GM12892 (cell line): ENCODE results near the gene SCFD2.
"Not testable (repeated sequence)": the region's sequence is repeated elsewhere in the genome, so short reads cannot be mapped to it uniquely, and the experiment has no call there.

Source experiments
- DNase-seq: peaks from one replicate; pipeline ENCODE4 v3.0.0; 2011; ENCODE audit not compliant: insufficient read length
- FAIRE-seq: peaks from 2 replicates; lab custom pipeline; 2011; peaks lifted over from hg19 to GRCh38; lab: Jason Lieb, UNC
- POLR2A ChIP-seq: IDR thresholded peaks from 2 replicates; pipeline ENCODE4 v1.6.1; 2011; ENCODE audit warnings: low read depth, low read length, control low read depth
- POLR2AphosphoS5 ChIP-seq: IDR thresholded peaks from 2 replicates; pipeline ENCODE4 v1.6.1; 2011; ENCODE audit warnings: low read depth, low read length, control low read depth
- TAF1 ChIP-seq: IDR thresholded peaks from 2 replicates; pipeline ENCODE4 v1.6.1; 2011; ENCODE audit warnings: low read depth, mild to moderate bottlenecking, control low read depth, low read length, borderline replicate concordance

Gene SCFD2

DNA sequence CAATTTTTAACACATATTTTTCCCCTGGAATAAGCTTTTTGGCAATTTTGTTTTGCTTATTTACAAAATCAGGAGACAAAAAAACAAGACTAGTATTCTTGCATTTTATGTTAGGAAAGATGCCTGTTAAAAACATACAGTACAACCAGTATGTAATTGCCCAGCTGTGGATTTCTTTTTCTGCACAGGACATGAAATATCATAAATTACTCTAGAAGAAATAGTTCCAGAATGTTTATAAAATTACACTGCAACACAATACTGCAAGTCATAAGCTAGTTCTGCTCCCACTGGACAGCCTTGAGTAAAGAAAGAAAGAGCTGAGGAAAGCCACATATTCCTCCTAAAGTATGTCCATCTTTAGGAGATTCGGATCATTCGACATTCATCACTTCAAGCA lies 133.5 kb downstream of the SCFD2 start:
- no peak for TF ChIP-seq POLR2A
- TF ChIP-seq POLR2AphosphoS5 = no peak
- no peak for TF ChIP-seq TAF1
- FAIRE-seq (no peak), DNase-seq (no peak)

DNA sequence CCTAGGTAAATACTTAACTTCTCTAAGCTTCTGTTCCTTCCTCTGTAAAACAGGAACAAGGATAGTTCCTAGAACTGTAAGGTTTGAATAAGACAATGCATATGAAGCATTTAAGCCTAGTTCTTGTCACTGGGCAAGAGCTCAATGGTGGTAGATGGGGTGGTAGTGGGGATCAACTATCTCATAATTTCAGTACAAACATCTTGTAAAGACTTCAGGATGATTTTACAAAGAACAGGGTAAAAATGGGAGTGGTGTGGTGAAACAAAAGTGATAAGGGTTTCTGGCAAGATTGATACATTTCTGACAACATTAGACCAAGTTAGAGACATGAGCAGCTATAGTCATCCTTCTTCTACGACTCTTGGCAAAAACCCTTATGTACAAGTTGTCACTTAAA lies 137.8 kb downstream of the SCFD2 start:
- FAIRE-seq (no peak), DNase-seq (no peak)
- TF ChIP-seq POLR2A (no peak), POLR2AphosphoS5 (no peak), TAF1 (no peak)

DNA sequence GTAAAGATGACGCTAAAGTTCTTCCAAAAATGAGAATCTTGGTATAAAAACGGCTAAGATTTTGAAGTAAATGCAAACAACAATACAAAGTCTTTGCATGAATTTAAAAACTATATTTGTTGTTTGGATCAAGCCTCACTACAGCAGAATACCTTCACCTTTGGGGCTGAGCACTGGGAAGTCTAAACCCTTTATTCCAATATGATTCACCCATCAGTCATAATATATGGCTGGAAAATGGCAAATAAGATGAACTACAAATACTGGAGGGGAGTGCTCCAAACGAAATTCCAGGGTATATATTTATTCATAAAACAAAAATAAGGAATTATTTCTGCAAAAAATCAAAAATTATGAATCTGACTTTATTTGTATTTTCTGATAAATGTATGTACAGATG lies 138.4 kb downstream of the SCFD2 start:
- DNase-seq = no peak
- no peak for FAIRE-seq
- no peak for TF ChIP-seq POLR2A
- TF ChIP-seq TAF1 = no peak
- no peak for TF ChIP-seq POLR2AphosphoS5

DNA sequence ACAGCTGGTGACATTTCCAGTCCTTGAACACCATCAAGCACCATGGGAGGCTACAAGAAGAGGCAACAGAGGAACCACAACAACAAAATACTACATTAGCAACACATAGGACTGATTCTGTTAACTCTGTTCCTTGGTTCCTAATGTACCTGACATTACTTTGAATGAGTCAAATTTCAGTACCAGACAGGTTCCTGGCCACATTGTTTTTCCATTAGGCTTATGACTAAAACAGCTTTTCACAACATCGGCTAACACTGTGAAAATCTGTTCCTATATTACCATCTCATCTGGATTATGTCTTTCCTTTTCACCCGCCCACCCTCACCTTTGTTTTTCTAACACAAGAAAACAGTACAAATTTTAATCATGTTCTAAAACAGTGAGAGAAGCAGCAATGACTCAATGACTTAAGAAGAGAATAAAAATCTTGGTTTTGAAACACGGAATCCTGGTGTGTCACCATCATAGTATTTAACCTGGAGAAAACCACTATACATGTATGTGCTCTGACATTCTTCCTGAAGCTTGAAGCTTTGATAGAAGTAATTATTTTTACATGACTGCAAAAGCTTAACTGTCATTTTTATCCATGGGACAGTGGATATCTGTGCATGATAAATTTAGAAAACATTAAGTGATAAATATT lies 143.9 kb downstream of the SCFD2 start:
- FAIRE-seq (no peak), DNase-seq (no peak)
- TF ChIP-seq POLR2A (no peak), POLR2AphosphoS5 (no peak), TAF1 (no peak)

- DNase-seq, FAIRE-seq: not testable (repeated sequence)
These were observed 146.7 kb downstream of the SCFD2 start for GRCh38 chr4:53219148-53219547.

- FAIRE-seq = no peak
- DNase-seq = no peak
- TF ChIP-seq POLR2A (no peak), POLR2AphosphoS5 (no peak), TAF1 (no peak)
These were observed 157.1 kb downstream of the SCFD2 start for GRCh38 chr4:53208753-53209152.

GRCh38 chr4:53205970-53206369 lies 159.9 kb downstream of the SCFD2 start:
- TF ChIP-seq TAF1 (no peak), POLR2A (no peak), POLR2AphosphoS5 (no peak)
- no peak for FAIRE-seq
- DNase-seq = no peak

GRCh38 chr4:53199356-53199755 lies 166.5 kb downstream of the SCFD2 start:
- DNase-seq (no peak), FAIRE-seq (no peak)
- TF ChIP-seq TAF1 = no peak
- TF ChIP-seq POLR2AphosphoS5 = no peak
- TF ChIP-seq POLR2A = no peak

- TF ChIP-seq POLR2AphosphoS5 (no peak), POLR2A (no peak), TAF1 (no peak)
- FAIRE-seq = no peak
- DNase-seq = no peak
These were observed 168.1 kb downstream of the SCFD2 start for GRCh38 chr4:53197772-53198142.

- TF ChIP-seq POLR2AphosphoS5 = no peak
- TF ChIP-seq POLR2A = no peak
- no peak for TF ChIP-seq TAF1
- peak; percentile 85 for FAIRE-seq
- DNase-seq = peak; percentile 1
These were observed 168.7 kb downstream of the SCFD2 start for GRCh38 chr4:53196882-53197771.

- FAIRE-seq = no peak
- TF ChIP-seq TAF1 = no peak
- TF ChIP-seq POLR2A = no peak
- no peak for TF ChIP-seq POLR2AphosphoS5
- no peak for DNase-seq
These were observed 169.8 kb downstream of the SCFD2 start for GRCh38 chr4:53195815-53196661.

- FAIRE-seq (no peak), DNase-seq (no peak)
- TF ChIP-seq POLR2AphosphoS5 (no peak), POLR2A (no peak), TAF1 (no peak)
These were observed 171.1 kb downstream of the SCFD2 start for GRCh38 chr4:53194727-53195126.
